HepG2 (cell line): Measurements from ENCODE around the gene HMGN4. TPM values are rescaled to one million over a fixed set of nuclear protein-coding genes. Genes with fewer than 3 reads are reported as not detected.

Source experiments
- ATRX ChIP-seq: sonication (generic); formaldehyde crosslinking; IDR thresholded peaks from 2 replicates; pipeline ENCODE4 v1.4.0; 2020; ENCODE audit warnings: missing genetic modification reagents, borderline replicate concordance
- EED ChIP-seq: sonication (generic); formaldehyde crosslinking; IDR thresholded peaks from 2 replicates; pipeline ENCODE4 v1.5.0; 2020; ENCODE audit warnings: mild to moderate bottlenecking, missing genetic modification reagents
- STAT6 ChIP-seq: sonication (generic); formaldehyde crosslinking; IDR thresholded peaks from 2 replicates; pipeline ENCODE4 v1.4.0; 2020; ENCODE audit warnings: missing genetic modification reagents, mild to moderate bottlenecking, borderline replicate concordance
- SYNCRIP ChIP-seq: fragments of 200-400 bp; formaldehyde crosslinking; IDR thresholded peaks from 2 replicates; pipeline ENCODE4 v1.6.1; 2018; ENCODE audit warnings: mild to moderate bottlenecking, low read depth, low read length; ENCODE audit not compliant: insufficient read depth
- ZBTB20 ChIP-seq: sonication (generic); formaldehyde crosslinking; IDR thresholded peaks from 2 replicates; pipeline ENCODE4 v1.8.1; 2023; ENCODE audit warnings: missing genetic modification reagents, low read depth, mild to moderate bottlenecking, borderline replicate concordance
- ZBTB37 ChIP-seq: sonication (generic); formaldehyde crosslinking; IDR thresholded peaks from 2 replicates; pipeline ENCODE4 v1.4.0; 2020; ENCODE audit warnings: mild to moderate bottlenecking, missing genetic modification reagents
- ZGPAT ChIP-seq: IDR thresholded peaks from 2 replicates; pipeline ENCODE4 v1.6.1; 2016; ENCODE audit warnings: mild to moderate bottlenecking
- ZNF121 ChIP-seq: sonication (generic); formaldehyde crosslinking; IDR thresholded peaks from 2 replicates; pipeline ENCODE4 v1.5.0; 2020; ENCODE audit warnings: mild to moderate bottlenecking, missing genetic modification reagents
- ZNF207 ChIP-seq: fragments of 450-650 bp; IDR thresholded peaks from 2 replicates; pipeline ENCODE4 v1.6.1; 2016; ENCODE audit warnings: antibody characterized with exemption, borderline replicate concordance
- ZNF317 ChIP-seq: sonication (generic); formaldehyde crosslinking; IDR thresholded peaks from 2 replicates; pipeline ENCODE4 v1.5.0; 2020; ENCODE audit warnings: mild to moderate bottlenecking, missing genetic modification reagents
- ZNF335 ChIP-seq: sonication (generic); formaldehyde crosslinking; IDR thresholded peaks from 2 replicates; pipeline ENCODE4 v1.4.0; 2020; ENCODE audit warnings: missing genetic modification reagents
- ZNF546 ChIP-seq: sonication (generic); formaldehyde crosslinking; conservative IDR thresholded peaks from 2 replicates; pipeline ENCODE4 v1.8.1; 2023; ENCODE audit warnings: mild to moderate bottlenecking, missing genetic modification reagents
- ZNF577 ChIP-seq: sonication (generic); formaldehyde crosslinking; IDR thresholded peaks from 2 replicates; pipeline ENCODE4 v1.4.0; 2020; ENCODE audit warnings: mild to moderate bottlenecking, low read depth, missing genetic modification reagents, borderline replicate concordance
- ZNF629 ChIP-seq: sonication (generic); formaldehyde crosslinking; conservative IDR thresholded peaks from 2 replicates; pipeline ENCODE4 v1.5.0; 2020; ENCODE audit warnings: missing genetic modification reagents
- ZNF772 ChIP-seq: sonication (generic); formaldehyde crosslinking; IDR thresholded peaks from 2 replicates; pipeline ENCODE4 v1.5.0; 2020; ENCODE audit warnings: mild to moderate bottlenecking, missing genetic modification reagents
- ZNF883 ChIP-seq: sonication (generic); formaldehyde crosslinking; IDR thresholded peaks from 2 replicates; pipeline ENCODE4 v1.5.1; 2020; ENCODE audit warnings: mild to moderate bottlenecking, missing genetic modification reagents; ENCODE audit errors: not compliant biosample characterization
- polyA plus RNA-seq, 8 experiments: library from polyadenylated mRNA; depleted of rRNA in 3 of 8; stranded (reverse) in 7 of 8; unstranded in 1 of 8; fragments of >200 nt; fragmentation: Illumina TruSeq in 4 of 8; extraction: Trizol in 4 of 8; gene quantifications; 2 replicates each; pipeline versions ENCODE4 v1.2.1 to v1.2.3, GENCODE V29; 2011 to 2016; ENCODE audit warnings: low read depth in 4 of 8, missing spikeins in 1 of 8, mixed read lengths in 1 of 8; ENCODE audit not compliant: insufficient read depth in 1 of 8
- total RNA-seq, 5 experiments: library from RNA; depleted of rRNA; stranded (reverse); fragments of >200 nt; fragmentation: Illumina TruSeq; extraction: Trizol; gene quantifications; 2 replicates each; pipeline ENCODE4 v1.2.3, GENCODE V29; 2016; ENCODE audit warnings: low read depth in 1 of 5

HMGN4 gene
- total and polyA plus RNA-seq, 2 of the 13 experiments (the other 11 are each of a cell fraction or from before 2014, with no cell fraction given) = 39.9 to 52.1 TPM

- TF ChIP-seq ZBTB37 (CRISPR knock-in tag) = no peak
- peak; percentile 36; the same call in 1 of the 2 replicates for TF ChIP-seq ZBTB20 (CRISPR knock-in tag)
- no peak for TF ChIP-seq ZNF772 (CRISPR knock-in tag)
- TF ChIP-seq EED (CRISPR knock-in tag) = no peak
- TF ChIP-seq ZNF317 = no peak
- TF ChIP-seq ZGPAT = peak; percentile 74
- TF ChIP-seq ZNF546 (CRISPR knock-in tag) = no peak; the same call in 1 of the 2 replicates
- TF ChIP-seq ZNF121 (CRISPR knock-in tag) = 0 out of 2 replicates have a peak, but pooled peaks have one; percentile 4
- TF ChIP-seq ZNF207 = no peak
- TF ChIP-seq ZNF629 = peak; percentile 52
- no peak for TF ChIP-seq ZNF577 (CRISPR knock-in tag)
- no peak for TF ChIP-seq ZNF883 (CRISPR knock-in tag)
- no peak for TF ChIP-seq SYNCRIP
- no peak; the same call in none of the 2 replicates for TF ChIP-seq STAT6 (CRISPR knock-in tag)
- TF ChIP-seq ATRX (CRISPR knock-in tag) = no peak
- no peak for TF ChIP-seq ZNF335 (CRISPR knock-in tag)
Measured at GRCh38 chr6:26553635-26554446, 15.7 kb downstream of the HMGN4 start (continued).
